K562 (cell line): ENCODE measurements around the gene CNP. TPM values are rescaled to one million over a fixed set of nuclear protein-coding genes. Genes with fewer than 3 reads are reported as not detected.

Source experiments
- BDP1 ChIP-seq: IDR thresholded peaks from 3 replicates; pipeline ENCODE4 v1.6.1; 2011; ENCODE audit not compliant: insufficient read length, insufficient read depth
- CBX3 ChIP-seq, 2 experiments: IDR thresholded peaks; 1 replicate in 1 of 2; 2 replicates in 1 of 2; pipeline ENCODE4 v1.6.1; 2012; ENCODE audit warnings: inconsistent platforms in 2 of 2, low read length in 2 of 2, borderline replicate concordance in 1 of 2, control low read depth in 1 of 2
- CC2D1A ChIP-seq: fragments of 450-650 bp; IDR thresholded peaks from 2 replicates; pipeline ENCODE4 v1.6.1; 2017; ENCODE audit warnings: mild to moderate bottlenecking
- CCNT2 ChIP-seq: IDR thresholded peaks from 2 replicates; pipeline ENCODE4 v1.6.1; 2011; ENCODE audit warnings: borderline replicate concordance, low read depth, mild to moderate bottlenecking, moderate library complexity, mixed read lengths, low read length; ENCODE audit not compliant: insufficient read length; ENCODE audit errors: extremely low read depth
- MXD1 ChIP-seq: fragments of 250-450 bp; sonication (Bioruptor Pico); IDR thresholded peaks from 2 replicates; pipeline ENCODE4 v1.8.0; 2021; ENCODE audit warnings: borderline replicate concordance, mild to moderate bottlenecking, moderate library complexity; ENCODE audit not compliant: poor library complexity, severe bottlenecking
- NR3C1 ChIP-seq: sonication (generic); formaldehyde crosslinking; IDR thresholded peaks from 2 replicates; pipeline ENCODE4 v1.8.1; 2022; ENCODE audit warnings: missing genetic modification reagents
- RAD21 ChIP-seq, 2 experiments: fragments of 250-450 bp in 1 of 2; fragments of 450-650 bp in 1 of 2; sonication (Bioruptor Pico) in 1 of 2; formaldehyde crosslinking in 1 of 2; IDR thresholded peaks in 1 of 2; conservative IDR thresholded peaks in 1 of 2; 2 replicates each; pipeline versions ENCODE4 v1.4.0 to v1.8.0; 2020 to 2022; ENCODE audit warnings: mild to moderate bottlenecking in 2 of 2, moderate library complexity in 1 of 2
- RBM15 ChIP-seq: fragments of 200-400 bp; formaldehyde crosslinking; IDR thresholded peaks from 2 replicates; pipeline ENCODE4 v1.6.1; 2018; ENCODE audit warnings: mild to moderate bottlenecking, low read length, moderate library complexity; ENCODE audit not compliant: insufficient read depth
- SP2 ChIP-seq: IDR thresholded peaks from 2 replicates; pipeline ENCODE4 v1.6.1; 2011; ENCODE audit warnings: mild to moderate bottlenecking, low read depth, low read length, moderate library complexity; ENCODE audit not compliant: poor library complexity, severe bottlenecking; ENCODE audit errors: extremely low read depth
- TBP ChIP-seq: optimal IDR thresholded peaks from 2 replicates; pipeline ENCODE3; 2011; ENCODE audit warnings: low read depth, low read length, improper control_type of control experiment
- XRCC5 ChIP-seq: fragments of 200-400 bp; formaldehyde crosslinking; IDR thresholded peaks from 2 replicates; pipeline ENCODE4 v1.6.1; 2017; ENCODE audit warnings: low read depth, mild to moderate bottlenecking, low read length
- ZBTB26 ChIP-seq: fragments of 450-650 bp; formaldehyde crosslinking; IDR thresholded peaks from 2 replicates; pipeline ENCODE4 v1.4.0; 2022; ENCODE audit warnings: missing genetic modification characterization
- ZNF232 ChIP-seq: sonication (generic); formaldehyde crosslinking; IDR thresholded peaks from 2 replicates; pipeline ENCODE4 v1.8.0; 2022; ENCODE audit warnings: mild to moderate bottlenecking, missing genetic modification reagents
- ZNF583 ChIP-seq: fragments of 250-450 bp; sonication (Bioruptor Pico); IDR thresholded peaks from 2 replicates; pipeline ENCODE4 v1.4.0; 2020
- polyA plus RNA-seq, 8 experiments: library from polyadenylated mRNA; depleted of rRNA in 4 of 8; stranded (reverse) in 5 of 8; unstranded in 3 of 8; fragments of >200 nt; fragmentation: Nextera tagmentation in 2 of 8; fragmentation: Illumina TruSeq in 1 of 8; extraction: Ambion mirVana in 2 of 8; extraction: Trizol in 1 of 8; gene quantifications; 2 replicates each; pipeline versions ENCODE4 v1.2.1 to v1.2.3, GENCODE V29; 2011 to 2014; ENCODE audit warnings: inconsistent platforms in 1 of 8, missing spikeins in 1 of 8
- total RNA-seq, 7 experiments: library from RNA; depleted of rRNA in 6 of 7; stranded (reverse); fragments of >200 nt in 6 of 7; fragmentation: Illumina TruSeq in 2 of 7; extraction: Trizol in 2 of 7; gene quantifications; 2 replicates each; pipeline versions ENCODE4 v1.2.1 to v1.2.3, GENCODE V29; 2011 to 2021; ENCODE audit warnings: low replicate concordance in 1 of 7

CNP gene
- total and polyA plus RNA-seq, 9 of the 15 experiments (the other 6 are each of a cell fraction or from before 2014, with no cell fraction given), result 1.7 to 52.0 (median 29.1) TPM

- TF ChIP-seq ZBTB26 (no peak), CBX3 (IDR thresholded peaks at IDR 0.05; ENCODE audit: borderline replicate concordance in 1 of 2, low read length in 2 of 2) (no peak), NR3C1 (CRISPR knock-in tag) (no peak), BDP1 (no peak), TBP (peak; percentile 45), RAD21 (CRISPR knock-in tag; conservative IDR thresholded peaks at IDR 0.05 in 1 of 2, IDR thresholded peaks at IDR 0.05 in 1 of 2) (no peak), XRCC5 (0 out of 2 replicates have a peak, but pooled peaks have one; percentile 33), ZNF232 (no peak), ZNF583 (CRISPR knock-in tag) (no peak), MXD1 (CRISPR knock-in tag) (no peak), CC2D1A (no peak), RBM15 (no peak), CCNT2 (peak; percentile 52), SP2 (no peak)
These were observed at the start of gene CNP (continued) for GRCh38 chr17:41966463-41967140.
